GM19452 (cell line): ENCODE measurements around the gene RBFOX2.

Experiments
- ATAC-seq: cut with Tn5 transposase; IDR thresholded peaks from one replicate; pipeline ENCODE4 v1.9.1; 2021; ENCODE audit not compliant: unreplicated experiment

RBFOX2 gene

GRCh38 chr22:35904752-35905151, 123.9 kb downstream of the RBFOX2 start:
- no peak for ATAC-seq

GRCh38 chr22:35904336-35904692, 124.3 kb downstream of the RBFOX2 start:
- ATAC-seq, result no peak

- ATAC-seq, result no peak
These were observed 124.9 kb downstream of the RBFOX2 start for GRCh38 chr22:35903571-35904335.

GRCh38 chr22:35900483-35901168, 128.0 kb downstream of the RBFOX2 start:
- ATAC-seq, result no peak

- no peak for ATAC-seq
These were observed 128.9 kb downstream of the RBFOX2 start for GRCh38 chr22:35899736-35900135.

GRCh38 chr22:35896111-35896705, 132.4 kb downstream of the RBFOX2 start:
- ATAC-seq, result no peak

GRCh38 chr22:35894937-35895708, 133.5 kb downstream of the RBFOX2 start:
- ATAC-seq, result no peak

- no peak for ATAC-seq
These were observed 134.2 kb downstream of the RBFOX2 start for GRCh38 chr22:35894464-35894878.

- no peak for ATAC-seq
These were observed 134.9 kb downstream of the RBFOX2 start for GRCh38 chr22:35893698-35894097.

GRCh38 chr22:35892192-35892591, 136.4 kb downstream of the RBFOX2 start:
- no peak for ATAC-seq

- no peak for ATAC-seq
These were observed 137.2 kb downstream of the RBFOX2 start for GRCh38 chr22:35891442-35891841.

GRCh38 chr22:35889071-35889470, 139.6 kb downstream of the RBFOX2 start:
- no peak for ATAC-seq

GRCh38 chr22:35888181-35888870, 140.3 kb downstream of the RBFOX2 start:
- ATAC-seq, result no peak

GRCh38 chr22:35887296-35887875, 141.2 kb downstream of the RBFOX2 start:
- ATAC-seq, result no peak

- ATAC-seq, result no peak
These were observed 142.3 kb downstream of the RBFOX2 start for GRCh38 chr22:35886309-35886708.

- ATAC-seq, result no peak
These were observed 144.1 kb downstream of the RBFOX2 start for GRCh38 chr22:35884529-35884928.

- ATAC-seq, result no peak
These were observed 145.5 kb downstream of the RBFOX2 start for GRCh38 chr22:35883031-35883620.

- ATAC-seq, result no peak
These were observed 146.2 kb downstream of the RBFOX2 start for GRCh38 chr22:35882211-35883030.

- ATAC-seq, result no peak
These were observed 149.3 kb downstream of the RBFOX2 start for GRCh38 chr22:35879351-35879750.
